COR-L47 (cell line): ENCODE results near the gene THBS4.

Source experiments
- DNase-seq: peaks from one replicate; lab custom pipeline; 2025; lab: John Stamatoyannopoulos, UW

Gene THBS4

GRCh38 chr5:80048084-80048780, 13.1 kb downstream of the THBS4 start:
- DNase-seq = no peak

- DNase-seq = no peak
Observed at GRCh38 chr5:80052464-80052863, 17.3 kb downstream of the THBS4 start.

DNA sequence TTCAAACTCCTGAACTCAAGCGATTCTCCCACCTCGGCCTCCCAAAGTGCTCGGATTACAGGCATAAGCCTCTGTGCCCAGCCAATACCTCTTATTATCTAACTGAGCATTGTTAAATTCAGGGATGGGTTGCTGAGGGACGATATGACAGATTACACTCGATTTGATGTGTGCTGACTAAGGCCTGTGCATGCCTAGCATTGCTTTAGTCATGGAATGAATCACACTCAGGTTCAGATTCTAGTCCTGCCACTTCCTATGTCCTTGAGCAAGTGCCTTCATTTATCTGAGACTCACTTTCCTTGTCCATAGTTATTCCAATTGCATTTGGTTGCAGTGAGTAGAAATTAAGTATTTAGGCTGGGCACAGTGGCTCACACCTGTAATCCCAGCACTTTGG, 19.5 kb downstream of the THBS4 start:
- no peak for DNase-seq

- peak; percentile 81 for DNase-seq
Observed at GRCh38 chr5:80055491-80056170, 20.5 kb downstream of the THBS4 start.

GRCh38 chr5:80057099-80057498, 22.0 kb downstream of the THBS4 start:
- DNase-seq = no peak

DNA sequence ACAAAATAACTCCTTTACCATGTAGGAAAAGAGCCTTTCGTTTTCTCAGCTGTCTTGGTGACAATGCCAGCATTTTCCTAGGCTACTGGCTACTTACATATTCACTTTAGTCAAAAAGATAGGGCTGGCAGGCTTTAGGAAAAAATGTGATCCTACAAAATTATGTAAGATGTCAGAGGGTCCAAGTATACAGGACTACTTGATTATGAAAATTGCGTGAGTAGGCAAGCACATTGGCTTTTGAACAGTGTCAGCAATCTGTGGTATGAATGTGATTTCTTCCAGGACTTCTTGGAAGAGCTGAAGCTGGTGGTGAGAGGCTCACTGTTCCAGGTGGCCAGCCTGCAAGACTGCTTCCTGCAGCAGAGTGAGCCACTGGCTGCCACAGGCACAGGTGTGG, 22.8 kb downstream of the THBS4 start:
- DNase-seq = no peak

DNA sequence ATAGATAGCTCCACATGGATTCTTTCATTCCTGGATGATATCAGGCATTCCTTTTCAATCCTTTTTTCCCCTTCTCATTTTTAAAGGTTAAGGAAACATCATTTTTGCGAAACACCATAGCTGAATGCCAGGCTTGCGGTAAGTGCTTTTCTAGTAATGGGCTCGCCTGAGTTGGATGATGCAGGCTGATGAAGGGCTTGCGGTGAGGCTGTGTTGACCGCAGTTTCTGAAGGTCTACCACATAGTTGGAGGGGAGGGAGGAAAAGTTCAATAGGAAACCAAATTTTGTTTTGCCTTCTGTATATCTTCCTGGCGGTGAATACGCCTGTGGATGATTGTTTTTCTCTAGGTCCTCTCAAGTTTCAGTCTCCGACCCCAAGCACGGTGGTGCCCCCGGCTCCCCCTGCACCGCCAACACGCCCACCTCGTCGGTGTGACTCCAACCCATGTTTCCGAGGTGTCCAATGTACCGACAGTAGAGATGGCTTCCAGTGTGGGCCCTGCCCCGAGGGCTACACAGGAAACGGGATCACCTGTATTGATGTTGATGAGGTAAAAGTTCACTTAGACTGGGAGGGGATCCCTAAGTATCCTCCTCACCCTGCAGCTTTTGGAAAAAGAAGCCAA, 24.3 kb downstream of the THBS4 start:
- no peak for DNase-seq

DNA sequence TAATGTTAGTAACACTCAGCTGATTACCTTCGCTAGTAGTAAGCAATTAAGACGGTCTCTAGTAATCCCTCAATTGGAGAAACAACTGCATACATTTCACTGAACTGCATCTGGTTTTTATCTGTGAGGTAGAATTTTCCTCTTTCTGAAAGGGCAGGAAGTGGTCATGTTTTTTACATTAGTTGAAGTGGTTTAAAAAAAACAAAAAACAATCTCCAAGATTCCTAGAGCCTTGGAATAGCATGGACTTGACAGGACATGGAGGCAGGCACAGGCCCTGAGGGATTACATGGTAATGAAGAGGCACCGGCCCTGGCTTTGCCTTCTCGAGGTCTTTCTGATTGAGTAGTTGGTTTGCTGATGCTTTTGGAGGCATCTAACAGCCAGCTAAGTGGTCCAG, 25.8 kb downstream of the THBS4 start:
- no peak for DNase-seq

GRCh38 chr5:80061547-80061946, 26.4 kb downstream of the THBS4 start:
- no peak for DNase-seq

- DNase-seq = no peak
Observed at GRCh38 chr5:80064124-80064523, 29.0 kb downstream of the THBS4 start.

- DNase-seq = no peak
Observed at GRCh38 chr5:80067016-80067415, 31.9 kb downstream of the THBS4 start.

DNA sequence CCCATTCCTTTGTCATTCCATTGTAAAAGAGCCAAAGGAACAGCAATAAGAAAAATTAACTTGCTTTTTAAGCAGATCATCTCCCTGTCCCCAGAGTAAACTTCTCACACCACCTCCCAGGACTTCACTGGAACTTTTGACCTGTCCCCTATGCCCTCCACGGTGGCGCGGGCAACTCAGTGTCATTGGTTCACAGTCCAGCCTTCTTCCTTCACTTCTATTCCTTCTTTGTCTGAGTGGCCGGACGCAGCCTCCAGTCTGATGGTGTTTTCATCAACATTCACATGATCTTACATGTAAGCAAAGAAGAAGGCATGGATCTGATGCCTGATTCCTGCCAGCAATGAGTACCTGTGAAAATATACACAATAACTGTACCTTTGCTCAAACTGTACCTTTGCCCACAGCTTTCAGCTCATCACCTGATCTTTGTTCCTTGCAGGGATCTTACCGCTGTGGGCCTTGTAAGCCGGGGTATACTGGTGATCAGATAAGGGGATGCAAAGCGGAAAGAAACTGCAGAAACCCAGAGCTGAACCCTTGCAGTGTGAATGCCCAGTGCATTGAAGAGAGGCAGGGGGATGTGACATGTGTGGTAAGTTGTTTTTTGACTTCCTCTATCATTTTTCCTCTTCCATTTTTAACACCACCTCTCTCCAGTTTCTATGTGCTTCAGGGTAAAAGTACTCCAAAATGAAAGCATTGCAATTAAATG, 32.5 kb downstream of the THBS4 start:
- no peak for DNase-seq

GRCh38 chr5:80068246-80068636, 33.1 kb downstream of the THBS4 start:
- DNase-seq = no peak

DNA sequence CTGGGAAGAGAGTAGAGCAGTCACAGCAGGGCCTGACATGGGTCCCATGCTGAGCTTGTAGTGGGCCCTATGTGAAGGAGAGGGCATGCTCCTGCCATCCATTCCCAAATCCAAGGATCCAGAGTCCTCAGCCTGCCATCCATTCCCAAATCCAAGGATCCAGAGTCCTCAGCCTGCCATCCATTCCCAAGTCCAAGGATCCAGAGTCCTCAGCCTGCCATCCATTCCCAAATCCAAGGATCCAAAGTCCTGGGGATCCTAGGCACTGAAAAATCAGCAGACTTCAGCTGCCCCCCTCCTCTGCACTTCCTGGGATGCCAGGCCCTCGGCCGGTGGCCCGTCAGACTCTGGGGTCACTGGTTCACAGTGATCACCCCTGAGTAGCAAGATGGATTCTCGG, 33.6 kb downstream of the THBS4 start:
- DNase-seq = no peak

DNA sequence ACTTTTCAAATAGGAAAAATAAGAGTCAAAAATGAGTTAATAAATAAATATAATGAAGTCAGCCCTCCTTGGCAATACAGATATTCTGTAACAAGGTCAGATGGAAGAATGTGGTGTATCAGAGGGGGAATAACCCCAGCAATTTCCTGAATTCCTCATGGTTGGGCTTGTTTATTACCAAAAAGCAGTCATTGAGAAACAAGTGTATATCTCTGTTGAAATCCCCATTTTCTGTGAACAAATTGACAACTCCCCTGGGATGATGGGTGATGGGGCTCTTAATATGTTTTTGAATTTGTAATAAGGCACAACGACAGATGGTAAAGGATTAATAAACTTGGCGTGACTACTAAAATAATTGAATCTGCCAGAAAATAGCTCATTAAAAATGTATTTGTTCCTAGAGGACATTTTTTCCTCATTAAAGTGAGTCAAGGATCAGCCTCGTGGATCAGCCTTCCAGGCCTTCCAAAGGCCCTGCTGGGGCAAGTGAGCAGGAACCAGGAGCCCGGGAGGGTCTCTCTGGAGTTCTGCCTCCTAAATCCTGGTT, 34.2 kb downstream of the THBS4 start:
- DNase-seq = no peak

DNA sequence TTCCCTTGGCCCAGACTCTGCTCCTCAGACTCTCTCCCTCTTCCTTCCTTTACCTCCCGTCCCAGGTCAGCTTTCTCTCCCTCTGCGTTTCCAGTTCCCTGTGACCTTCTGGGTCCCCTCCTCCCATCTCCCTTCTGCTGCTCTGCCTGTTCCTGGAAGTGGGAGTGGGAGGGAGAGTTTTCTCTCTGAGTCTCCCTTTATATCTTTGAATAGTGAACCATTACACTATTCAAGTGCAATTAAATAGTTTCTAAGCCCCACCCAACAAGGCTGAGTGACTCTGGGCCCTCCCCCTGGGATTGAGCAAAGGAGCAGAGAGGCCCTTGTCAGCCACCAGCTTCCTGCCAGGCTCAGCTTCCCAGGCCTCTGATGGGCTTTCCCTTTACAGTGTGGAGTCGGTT, 34.8 kb downstream of the THBS4 start:
- no peak for DNase-seq

DNA sequence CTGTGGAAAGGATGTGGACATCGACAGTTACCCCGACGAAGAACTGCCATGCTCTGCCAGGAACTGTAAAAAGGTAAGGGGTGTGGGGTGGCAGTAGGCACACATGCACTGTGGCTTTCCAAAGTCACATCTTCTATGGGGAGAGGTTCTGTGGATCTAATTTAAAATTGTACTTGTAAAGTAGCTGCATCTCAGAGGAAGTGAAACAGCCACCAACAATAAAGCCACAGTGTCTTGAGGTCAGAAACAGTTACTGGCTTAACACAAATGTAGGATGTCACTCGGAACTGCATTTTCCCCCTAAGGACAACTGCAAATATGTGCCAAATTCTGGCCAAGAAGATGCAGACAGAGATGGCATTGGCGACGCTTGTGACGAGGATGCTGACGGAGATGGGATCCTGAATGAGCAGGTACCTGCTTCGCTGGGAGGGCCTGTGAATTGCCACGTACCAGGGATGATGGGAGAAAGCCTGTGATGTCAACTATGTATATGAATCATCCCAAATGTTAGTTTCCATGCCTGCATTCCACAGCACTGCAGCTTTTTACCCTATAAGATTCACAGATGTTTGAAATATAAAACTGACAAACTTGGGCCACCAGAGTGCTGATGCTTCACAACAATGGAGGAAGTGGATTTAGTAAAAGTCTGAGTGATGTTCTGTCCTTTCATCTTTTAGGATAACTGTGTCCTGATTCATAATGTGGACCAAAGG, 35.3 kb downstream of the THBS4 start:
- no peak for DNase-seq

DNA sequence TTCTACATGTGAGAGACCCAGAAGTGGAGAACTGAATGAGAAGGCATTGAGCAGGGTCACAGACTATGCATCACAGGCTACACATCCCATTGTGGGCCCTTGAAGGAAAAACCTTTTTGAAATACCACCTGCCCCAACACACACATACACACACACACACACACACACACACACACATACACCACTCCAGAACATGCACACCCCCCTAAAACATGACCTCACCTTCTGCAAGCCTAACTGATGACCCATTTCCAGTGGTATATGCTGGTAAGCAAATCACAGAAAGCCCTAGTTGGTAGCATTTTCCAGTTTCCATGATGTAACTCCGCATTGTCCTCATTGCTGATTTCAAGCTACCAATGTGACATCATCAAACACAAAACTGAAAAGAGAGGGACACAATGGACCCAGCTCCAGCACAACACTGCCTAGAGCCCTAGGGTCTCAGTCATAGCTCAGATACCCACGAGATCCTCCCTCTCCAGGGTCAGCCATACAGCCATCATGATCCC, 36.4 kb downstream of the THBS4 start:
- no peak for DNase-seq

GRCh38 chr5:80072103-80073073, 37.2 kb downstream of the THBS4 start:
- DNase-seq = no peak
